Left lung (tissue), 10 donors: ENCODE data around the gene CHAT. TPM values are rescaled to one million over a fixed set of nuclear protein-coding genes. Genes with fewer than 3 reads are reported as not detected.

Source experiments
- ATAC-seq: fragments of 200-7000 bp; cut with Tn5 transposase; one replicate; pipeline ENCODE4 v1.9.1; 2020; ENCODE audit warnings: moderate library complexity
- DNase-seq, 4 donors: peaks; one replicate each; pipeline ENCODE4 v3.0.0-alpha.2; 2013 to 2020
- H3K27ac ChIP-seq, 2 donors: fragments of 200-600 bp; sonication (generic) in 1 of 2; one replicate each; pipeline versions ENCODE4 v1.5.0 to v1.8.0; 2020 to 2021
- H3K27me3 ChIP-seq, 2 donors: fragments of 200-600 bp; sonication (generic) in 1 of 2; one replicate each; pipeline versions ENCODE4 v1.5.0 to v1.8.0; 2020 to 2021
- H3K36me3 ChIP-seq, 2 donors: fragments of 200-600 bp; sonication (generic) in 1 of 2; one replicate each; pipeline versions ENCODE4 v1.5.0 to v1.8.0; 2020 to 2021
- H3K4me1 ChIP-seq, 2 donors: fragments of 200-600 bp; one replicate each; pipeline ENCODE4 v1.8.0; 2021
- H3K4me3 ChIP-seq, 2 donors: fragments of 200-600 bp; sonication (generic) in 1 of 2; one replicate each; pipeline versions ENCODE4 v1.5.0 to v1.8.0; 2020 to 2021; ENCODE audit warnings: mild to moderate bottlenecking in 1 of 2
- H3K9me3 ChIP-seq, 2 donors: fragments of 200-600 bp; sonication (generic) in 1 of 2; one replicate each; pipeline versions ENCODE4 v1.5.0 to v1.8.0; 2020 to 2021
- intact Hi-C, 2 donors: fragments of 100-400 bp; cut with DNase I; formaldehyde crosslinking; loops; one replicate each; pipeline versions ENCODE4 v1.11.2 to v1.14.2; 2022
- polyA plus RNA-seq, 6 donors: library from polyadenylated mRNA; unstranded; fragments of 120-200 nt; gene quantifications; one replicate each; pipeline ENCODE4 v1.2.1, GENCODE V29; 2013; ENCODE audit not compliant: insufficient read length in 6 of 6
- total RNA-seq, 2 donors: library from RNA; stranded (reverse); fragmentation: NEBNext Ultra II Directional; extraction: Animal tissue kit (Norgen Biotek cat#: 25700); gene quantifications; one replicate each; pipeline ENCODE4 v1.2.1, GENCODE V29; 2021
- TF ChIP-seq, protein P1 (sequence below), 2 donors: fragments of 200-600 bp; sonication (generic) in 1 of 2; IDR thresholded peaks; one replicate each; pipeline versions ENCODE4 v1.5.0 to v1.8.0; 2021; ENCODE audit warnings: antibody characterized with exemption in 2 of 2
- donor health status: DM: no; HTN: yes; CAD: no.
- donor health status: DM: no; HTN: no; CAD: no.

Gene CHAT
- total and polyA plus RNA-seq, 8 donors = not detected

DNA sequence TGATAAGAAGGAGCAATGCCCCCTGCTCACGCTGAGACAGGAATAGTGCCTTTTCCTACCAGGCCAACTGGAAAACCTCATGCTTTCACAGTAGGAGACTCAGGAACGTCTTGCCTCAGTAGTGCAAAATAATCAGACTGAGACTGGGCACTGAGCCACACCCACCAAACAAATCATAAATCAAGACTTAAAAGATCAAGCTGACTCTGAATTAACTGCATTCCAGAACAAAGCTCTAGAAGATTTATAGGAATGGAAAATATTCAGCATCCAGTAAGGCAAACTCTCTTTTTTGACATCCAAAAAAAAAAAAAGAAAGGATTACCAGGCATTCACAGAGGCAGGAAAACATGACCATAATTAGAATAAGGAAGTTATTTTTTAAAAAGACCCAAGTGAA, 34.2 kb upstream of the CHAT start:
- no peak for DNase-seq
- Histone ChIP-seq H3K9me3 (no peaks in the 10 kb centered on the region), H3K27ac (no peak overlapping the region), H3K36me3 (no peaks in the 10 kb centered on the region), H3K4me3 (no peak overlapping the region), H3K4me1 (no peaks in the 10 kb centered on the region), H3K27me3 (no peaks in the 10 kb centered on the region)
- no peak for ATAC-seq
- TF ChIP-seq, protein P1, sequence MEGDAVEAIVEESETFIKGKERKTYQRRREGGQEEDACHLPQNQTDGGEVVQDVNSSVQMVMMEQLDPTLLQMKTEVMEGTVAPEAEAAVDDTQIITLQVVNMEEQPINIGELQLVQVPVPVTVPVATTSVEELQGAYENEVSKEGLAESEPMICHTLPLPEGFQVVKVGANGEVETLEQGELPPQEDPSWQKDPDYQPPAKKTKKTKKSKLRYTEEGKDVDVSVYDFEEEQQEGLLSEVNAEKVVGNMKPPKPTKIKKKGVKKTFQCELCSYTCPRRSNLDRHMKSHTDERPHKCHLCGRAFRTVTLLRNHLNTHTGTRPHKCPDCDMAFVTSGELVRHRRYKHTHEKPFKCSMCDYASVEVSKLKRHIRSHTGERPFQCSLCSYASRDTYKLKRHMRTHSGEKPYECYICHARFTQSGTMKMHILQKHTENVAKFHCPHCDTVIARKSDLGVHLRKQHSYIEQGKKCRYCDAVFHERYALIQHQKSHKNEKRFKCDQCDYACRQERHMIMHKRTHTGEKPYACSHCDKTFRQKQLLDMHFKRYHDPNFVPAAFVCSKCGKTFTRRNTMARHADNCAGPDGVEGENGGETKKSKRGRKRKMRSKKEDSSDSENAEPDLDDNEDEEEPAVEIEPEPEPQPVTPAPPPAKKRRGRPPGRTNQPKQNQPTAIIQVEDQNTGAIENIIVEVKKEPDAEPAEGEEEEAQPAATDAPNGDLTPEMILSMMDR (IDR thresholded peaks at IDR 0.05) = no peak
- intact Hi-C loops = no loop called here

DNA sequence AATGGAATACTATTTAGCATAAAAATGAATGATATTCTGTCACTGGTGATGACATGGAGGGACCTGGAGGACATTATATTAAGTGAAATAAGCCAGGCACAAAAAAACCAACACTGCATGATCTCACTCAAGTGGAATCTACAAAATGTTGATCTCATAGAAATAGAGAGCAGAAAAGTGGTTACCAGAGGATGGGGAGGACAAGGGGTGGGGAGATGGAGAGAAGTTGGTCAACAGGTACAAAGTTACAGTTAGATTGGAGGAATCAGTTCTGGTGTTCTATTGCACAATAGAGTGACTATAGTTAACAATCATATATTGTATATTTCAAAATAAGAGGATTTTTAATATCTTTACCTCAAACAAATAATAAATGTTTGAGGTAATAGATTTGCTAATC, 28.4 kb upstream of the CHAT start:
- H3K27me3 ChIP-seq = no peaks in the 10 kb centered on the region
- no peak overlapping the region for H3K27ac ChIP-seq
- intact Hi-C loops = no loop called here
- H3K9me3 ChIP-seq = no peaks in the 10 kb centered on the region
- no peak for DNase-seq
- H3K4me3 ChIP-seq = no peak overlapping the region
- ATAC-seq = no peak
- no peaks in the 10 kb centered on the region for H3K4me1 ChIP-seq
- TF ChIP-seq, protein P1 (IDR thresholded peaks at IDR 0.05) = no peak
- no peaks in the 10 kb centered on the region for H3K36me3 ChIP-seq

DNA sequence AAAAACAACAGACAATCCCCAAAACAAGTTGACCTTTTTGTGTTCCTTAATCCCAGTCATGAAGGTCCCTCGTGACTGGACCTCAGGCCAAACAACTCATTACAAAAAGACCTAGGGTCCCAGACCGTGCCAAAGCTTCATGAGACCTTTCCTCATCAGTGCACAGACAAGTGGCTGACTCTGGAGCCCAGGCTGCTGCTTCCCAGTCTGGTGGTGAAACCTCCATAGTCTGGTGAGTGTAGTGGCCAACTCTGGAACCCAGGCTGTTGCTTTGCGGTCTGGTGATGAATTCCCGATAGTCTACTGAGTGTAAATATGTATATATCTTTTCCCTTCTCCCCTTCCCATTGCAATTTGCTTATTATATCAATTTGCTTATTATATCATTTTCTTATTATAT, 25.9 kb upstream of the CHAT start:
- no peak overlapping the region for H3K4me3 ChIP-seq
- no peaks in the 10 kb centered on the region for H3K9me3 ChIP-seq
- no peak for ATAC-seq
- intact Hi-C loops = no loop called here
- TF ChIP-seq, protein P1 (IDR thresholded peaks at IDR 0.05) = no peak
- H3K36me3 ChIP-seq = no peaks in the 10 kb centered on the region
- H3K4me1 ChIP-seq = no peaks in the 10 kb centered on the region
- DNase-seq = no peak
- no peak overlapping the region for H3K27ac ChIP-seq
- H3K27me3 ChIP-seq = peaks cover 0 to 6% of the 10 kb centered on the region in 2 donors

DNA sequence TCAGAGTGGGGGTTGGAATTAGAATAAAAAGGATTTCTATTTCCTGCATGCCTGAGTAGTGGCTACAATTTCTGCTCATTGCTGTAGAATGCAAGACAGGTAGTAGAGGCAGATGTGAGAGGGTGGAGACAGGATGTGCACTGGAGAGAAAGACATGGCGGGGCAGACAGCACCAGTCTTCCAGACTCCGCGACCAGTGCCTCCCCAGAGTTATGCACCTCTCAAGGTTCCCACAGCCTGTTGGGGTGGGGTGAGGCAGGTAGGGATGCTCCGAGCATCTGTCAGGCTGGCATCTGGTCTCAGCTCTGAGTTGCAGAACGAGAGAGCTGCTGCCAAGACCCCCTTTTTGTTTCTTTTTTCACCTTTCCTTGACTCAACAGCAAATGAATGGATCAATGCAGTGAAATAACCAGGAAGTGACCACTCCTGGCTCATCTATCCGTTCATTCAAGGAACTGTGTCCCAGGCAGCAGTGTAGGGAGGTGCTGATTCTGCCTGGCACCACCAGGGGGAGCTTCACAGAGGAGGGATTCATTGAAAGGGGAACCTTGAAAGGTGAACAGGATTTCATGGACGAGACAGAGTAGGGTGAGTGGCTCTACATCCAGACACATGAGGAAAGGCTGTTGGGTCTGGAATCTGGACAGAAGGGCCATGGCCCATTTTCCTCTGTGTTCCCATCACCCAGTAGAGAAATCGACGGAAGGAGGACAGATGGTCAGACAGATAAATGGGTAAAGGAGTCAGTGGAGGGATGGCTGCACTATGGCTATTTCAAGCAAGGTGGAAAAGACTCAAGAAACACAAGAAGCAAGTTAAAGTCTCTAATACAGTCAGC, 20.9 kb upstream of the CHAT start:
- Histone ChIP-seq H3K27me3 (peaks cover 0 to 11% of the 10 kb centered on the region in 2 donors), H3K36me3 (no peaks in the 10 kb centered on the region), H3K27ac (no peak overlapping the region), H3K4me1 (no peaks in the 10 kb centered on the region), H3K9me3 (no peaks in the 10 kb centered on the region), H3K4me3 (no peak overlapping the region)
- peak; percentile 89 for ATAC-seq
- TF ChIP-seq, protein P1 (IDR thresholded peaks at IDR 0.05) = peak; percentile 86 to 91
- intact Hi-C loops = no loop called here
- DNase-seq = peak in 2 of 4 donors; percentile 45 to 52

DNA sequence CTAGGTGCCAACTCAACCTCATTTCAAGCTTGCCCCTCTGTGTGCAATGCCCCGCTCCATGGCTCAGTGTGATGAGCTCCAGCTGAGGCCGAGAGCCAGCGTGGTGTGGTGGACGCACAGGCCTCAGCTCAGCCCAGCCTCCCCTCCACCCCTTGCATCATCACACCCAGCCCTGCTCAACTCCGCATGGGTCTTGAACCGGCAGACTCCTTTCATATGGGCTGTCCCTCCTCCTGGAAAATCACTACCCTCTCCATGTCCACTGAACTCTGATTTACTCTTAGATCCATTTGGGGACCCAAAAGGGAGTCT, 20.3 kb upstream of the CHAT start:
- Histone ChIP-seq H3K36me3 (no peaks in the 10 kb centered on the region), H3K9me3 (no peaks in the 10 kb centered on the region), H3K27ac (no peak overlapping the region), H3K27me3 (peaks cover 0 to 17% of the 10 kb centered on the region in 2 donors), H3K4me1 (no peaks in the 10 kb centered on the region), H3K4me3 (no peak overlapping the region)
- ATAC-seq (no peak), DNase-seq (no peak)
- intact Hi-C loops = no loop called here
- TF ChIP-seq, protein P1 (IDR thresholded peaks at IDR 0.05) = no peak
